WTC11 (cell line): ENCODE results near the gene WBP4. TPM values are rescaled to one million over a fixed set of nuclear protein-coding genes. Genes with fewer than 3 reads are reported as not detected.

Experiments used
- ATAC-seq: fragments of 200-7000 bp; cut with Tn5 transposase; 2 replicates; pipeline ENCODE4 v1.10.0; 2021; ENCODE audit warnings: mild to moderate bottlenecking, moderate library complexity
- CTCF ChIA-PET: fragments of 300-600 bp; sonication (Branson Sonifier 250); formaldehyde crosslinking; loops from one replicate; lab custom pipeline; 2021; ENCODE audit warnings: antibody characterized with exemption; lab: Charles Lee
- POLR2A ChIA-PET: fragments of 350-600 bp; sonication (Branson Sonifier 250); formaldehyde crosslinking; loops from one replicate; lab custom pipeline; 2021; ENCODE audit warnings: antibody characterized with exemption; lab: Charles Lee
- DNase-seq: peaks from one replicate; pipeline ENCODE4 v3.0.0; 2021; ENCODE audit warnings: low spot score
- H3K27ac Mint-ChIP-seq: 2 replicates; pipeline ENCODE4 v1.8.0; 2021; ENCODE audit warnings: mixed read lengths
- H3K27me3 Mint-ChIP-seq: 2 replicates; pipeline ENCODE4 v1.8.0; 2021; ENCODE audit warnings: low read depth, mild to moderate bottlenecking, moderate library complexity, mixed read lengths
- H3K36me3 Mint-ChIP-seq: 2 replicates; pipeline ENCODE4 v1.8.0; 2021; ENCODE audit warnings: mixed read lengths
- H3K4me1 Mint-ChIP-seq: 2 replicates; pipeline ENCODE4 v1.8.0; 2022; ENCODE audit warnings: mixed read lengths
- H3K4me3 Mint-ChIP-seq: 2 replicates; pipeline ENCODE4 v1.8.0; 2021; ENCODE audit warnings: mild to moderate bottlenecking, moderate library complexity, mixed read lengths
- H3K9me3 Mint-ChIP-seq: 2 replicates; pipeline ENCODE4 v1.8.0; 2021; ENCODE audit warnings: mixed read lengths
- ESRRA ChIP-seq: sonication (generic); formaldehyde crosslinking; IDR thresholded peaks from 2 replicates; pipeline ENCODE4 v1.8.1; 2022; ENCODE audit warnings: mild to moderate bottlenecking, missing genetic modification reagents, borderline replicate concordance
- GABPB1 ChIP-seq: sonication (generic); formaldehyde crosslinking; IDR thresholded peaks from 2 replicates; pipeline ENCODE4 v1.8.1; 2023; ENCODE audit warnings: mild to moderate bottlenecking, missing genetic modification reagents
- HMGA2 ChIP-seq: fragments of 250-450 bp; sonication (Bioruptor Pico); IDR thresholded peaks from 2 replicates; pipeline ENCODE4 v1.4.0; 2021; ENCODE audit warnings: mild to moderate bottlenecking, moderate library complexity
- MAX ChIP-seq: sonication (generic); formaldehyde crosslinking; IDR thresholded peaks from 2 replicates; pipeline ENCODE4 v1.8.0; 2022; ENCODE audit warnings: mild to moderate bottlenecking, missing genetic modification reagents
- MYBL2 ChIP-seq: sonication (generic); formaldehyde crosslinking; IDR thresholded peaks from 2 replicates; pipeline ENCODE4 v1.8.1; 2023; ENCODE audit warnings: mild to moderate bottlenecking, moderate library complexity, missing genetic modification reagents
- NFATC4 ChIP-seq: fragments of 250-450 bp; sonication (Bioruptor Pico); IDR thresholded peaks from 2 replicates; pipeline ENCODE4 v1.9.0; 2021; ENCODE audit warnings: mild to moderate bottlenecking
- NFYB ChIP-seq: sonication (generic); formaldehyde crosslinking; conservative IDR thresholded peaks from 2 replicates; pipeline ENCODE4 v1.8.0; 2022; ENCODE audit warnings: low read depth, missing genetic modification reagents
- NR2C2 ChIP-seq: sonication (generic); formaldehyde crosslinking; IDR thresholded peaks from 2 replicates; pipeline ENCODE4 v1.8.0; 2022; ENCODE audit warnings: mild to moderate bottlenecking, missing genetic modification reagents
- RORB ChIP-seq: fragments of 250-450 bp; sonication (Bioruptor Pico); IDR thresholded peaks from 2 replicates; pipeline ENCODE4 v1.9.0; 2021; ENCODE audit warnings: mild to moderate bottlenecking
- SP1 ChIP-seq: sonication (generic); formaldehyde crosslinking; conservative IDR thresholded peaks from 2 replicates; pipeline ENCODE4 v1.8.1; 2022; ENCODE audit warnings: missing genetic modification reagents
- TEAD1 ChIP-seq: sonication (generic); formaldehyde crosslinking; IDR thresholded peaks from 2 replicates; pipeline ENCODE4 v1.8.0; 2022; ENCODE audit warnings: mild to moderate bottlenecking, missing genetic modification reagents
- TEAD4 ChIP-seq: sonication (generic); formaldehyde crosslinking; IDR thresholded peaks from 2 replicates; pipeline ENCODE4 v1.8.0; 2022; ENCODE audit warnings: mild to moderate bottlenecking, missing genetic modification reagents
- TP53 ChIP-seq: sonication (generic); formaldehyde crosslinking; IDR thresholded peaks from 2 replicates; pipeline ENCODE4 v1.8.1; 2023; ENCODE audit warnings: mild to moderate bottlenecking, missing genetic modification reagents
- ZBTB21 ChIP-seq: sonication (generic); formaldehyde crosslinking; IDR thresholded peaks from 2 replicates; pipeline ENCODE4 v1.8.1; 2023; ENCODE audit warnings: mild to moderate bottlenecking, missing genetic modification reagents, borderline replicate concordance
- ZNF232 ChIP-seq: sonication (generic); formaldehyde crosslinking; IDR thresholded peaks from 2 replicates; pipeline ENCODE4 v1.8.0; 2022; ENCODE audit warnings: mild to moderate bottlenecking, missing genetic modification reagents
- ZNF263 ChIP-seq: sonication (generic); formaldehyde crosslinking; IDR thresholded peaks from 2 replicates; pipeline ENCODE4 v1.8.1; 2022; ENCODE audit warnings: low read depth, mild to moderate bottlenecking, moderate library complexity, missing genetic modification reagents
- ZNF416 ChIP-seq: fragments of 250-450 bp; sonication (Bioruptor Pico); IDR thresholded peaks from 2 replicates; pipeline ENCODE4 v1.9.0; 2021; ENCODE audit warnings: mild to moderate bottlenecking, inconsistent platforms
- total RNA-seq: library from RNA; stranded (reverse); gene quantifications from 3 replicates; pipeline ENCODE4 v1.2.3, GENCODE V29; 2021
- TF ChIP-seq, protein P1 (sequence below): sonication (generic); formaldehyde crosslinking; conservative IDR thresholded peaks from 2 replicates; pipeline ENCODE4 v1.8.1; 2022; ENCODE audit warnings: mild to moderate bottlenecking, missing genetic modification reagents
- TF ChIP-seq, protein P2 (sequence below): fragments of 250-450 bp; sonication (Bioruptor Pico); IDR thresholded peaks from 2 replicates; pipeline ENCODE4 v1.9.0; 2021; ENCODE audit warnings: mild to moderate bottlenecking, borderline replicate concordance
- TF ChIP-seq, protein P3 (sequence below): fragments of 250-450 bp; sonication (Bioruptor Pico); IDR thresholded peaks from 2 replicates; pipeline ENCODE4 v1.8.0; 2021; ENCODE audit warnings: mild to moderate bottlenecking
- TF ChIP-seq, protein P4 (sequence below): sonication (generic); formaldehyde crosslinking; IDR thresholded peaks from 2 replicates; pipeline ENCODE4 v1.8.1; 2023; ENCODE audit warnings: mild to moderate bottlenecking, missing genetic modification reagents
- TF ChIP-seq, protein P5 (sequence below): sonication (generic); formaldehyde crosslinking; IDR thresholded peaks from 2 replicates; pipeline ENCODE4 v1.8.0; 2023; ENCODE audit warnings: missing genetic modification reagents

WBP4 gene
- total RNA-seq, 1 experiment from 2014 or later = 9.6 TPM

DNA sequence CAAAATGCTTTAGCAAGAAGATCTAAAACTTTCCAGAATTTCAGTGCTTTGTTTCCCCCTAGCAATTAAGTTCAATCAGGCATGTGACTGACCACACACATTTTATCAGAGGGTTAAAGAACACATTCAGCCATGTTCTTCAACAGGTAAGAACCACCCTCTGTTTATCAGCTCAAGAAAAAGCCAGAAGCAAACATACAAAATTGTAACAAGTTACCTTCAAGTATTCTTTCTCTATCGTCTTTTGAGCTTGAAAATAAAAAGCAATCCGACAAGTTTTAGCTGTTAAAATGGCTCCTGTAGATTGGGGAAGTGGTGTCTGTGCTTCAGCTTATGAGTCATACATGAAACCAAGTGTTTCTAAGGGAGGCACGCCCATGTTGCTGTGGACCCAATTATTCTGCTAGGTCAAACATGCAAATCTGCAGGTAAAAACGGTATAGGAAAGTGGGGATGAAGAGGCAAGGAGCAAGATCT, 42.3 kb upstream of the WBP4 start, which contains the start of gene ELF1:
Gene ELF1 (minus strand): TSS at position 306 of the 477 bp plus-strand sequence. CDS start 37,262 bp downstream, outside the sequence.
- ATAC-seq (no peak; the same call in 1 of the 2 replicates), DNase-seq (no peak)
- no peaks in the 10 kb centered on the region for H3K9me3 Mint-ChIP-seq
- H3K4me1 Mint-ChIP-seq = peaks cover 56% of the 10 kb centered on the region
- ChIA-PET POLR2A (no interaction called here), CTCF (interaction anchor here (0.9 to 1.9 kb wide), 4 partner anchors 36 to 280 kb away, joined by 3 to 9 read pairs (median 4); no protein-coding TSS in a partner anchor)
- H3K4me3 Mint-ChIP-seq = no peak within 1 kb of the TSS
- H3K27me3 Mint-ChIP-seq = no peaks in the 10 kb centered on the region
- H3K27ac Mint-ChIP-seq = peak within 1 kb of the TSS; percentile 82
- H3K36me3 Mint-ChIP-seq = no peaks in the 10 kb centered on the region
- TF ChIP-seq, protein P1, sequence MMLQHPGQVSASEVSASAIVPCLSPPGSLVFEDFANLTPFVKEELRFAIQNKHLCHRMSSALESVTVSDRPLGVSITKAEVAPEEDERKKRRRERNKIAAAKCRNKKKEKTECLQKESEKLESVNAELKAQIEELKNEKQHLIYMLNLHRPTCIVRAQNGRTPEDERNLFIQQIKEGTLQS = no peak
- no peak for TF ChIP-seq GABPB1 (CRISPR knock-in tag)
- TF ChIP-seq ZNF263 (CRISPR knock-in tag) = no peak
- no peak for TF ChIP-seq TP53 (CRISPR knock-in tag)
- TF ChIP-seq NFATC4 (CRISPR knock-in tag) = no peak
- no peak for TF ChIP-seq ZNF232 (CRISPR knock-in tag)
- no peak for TF ChIP-seq SP1
- TF ChIP-seq, protein P2, sequence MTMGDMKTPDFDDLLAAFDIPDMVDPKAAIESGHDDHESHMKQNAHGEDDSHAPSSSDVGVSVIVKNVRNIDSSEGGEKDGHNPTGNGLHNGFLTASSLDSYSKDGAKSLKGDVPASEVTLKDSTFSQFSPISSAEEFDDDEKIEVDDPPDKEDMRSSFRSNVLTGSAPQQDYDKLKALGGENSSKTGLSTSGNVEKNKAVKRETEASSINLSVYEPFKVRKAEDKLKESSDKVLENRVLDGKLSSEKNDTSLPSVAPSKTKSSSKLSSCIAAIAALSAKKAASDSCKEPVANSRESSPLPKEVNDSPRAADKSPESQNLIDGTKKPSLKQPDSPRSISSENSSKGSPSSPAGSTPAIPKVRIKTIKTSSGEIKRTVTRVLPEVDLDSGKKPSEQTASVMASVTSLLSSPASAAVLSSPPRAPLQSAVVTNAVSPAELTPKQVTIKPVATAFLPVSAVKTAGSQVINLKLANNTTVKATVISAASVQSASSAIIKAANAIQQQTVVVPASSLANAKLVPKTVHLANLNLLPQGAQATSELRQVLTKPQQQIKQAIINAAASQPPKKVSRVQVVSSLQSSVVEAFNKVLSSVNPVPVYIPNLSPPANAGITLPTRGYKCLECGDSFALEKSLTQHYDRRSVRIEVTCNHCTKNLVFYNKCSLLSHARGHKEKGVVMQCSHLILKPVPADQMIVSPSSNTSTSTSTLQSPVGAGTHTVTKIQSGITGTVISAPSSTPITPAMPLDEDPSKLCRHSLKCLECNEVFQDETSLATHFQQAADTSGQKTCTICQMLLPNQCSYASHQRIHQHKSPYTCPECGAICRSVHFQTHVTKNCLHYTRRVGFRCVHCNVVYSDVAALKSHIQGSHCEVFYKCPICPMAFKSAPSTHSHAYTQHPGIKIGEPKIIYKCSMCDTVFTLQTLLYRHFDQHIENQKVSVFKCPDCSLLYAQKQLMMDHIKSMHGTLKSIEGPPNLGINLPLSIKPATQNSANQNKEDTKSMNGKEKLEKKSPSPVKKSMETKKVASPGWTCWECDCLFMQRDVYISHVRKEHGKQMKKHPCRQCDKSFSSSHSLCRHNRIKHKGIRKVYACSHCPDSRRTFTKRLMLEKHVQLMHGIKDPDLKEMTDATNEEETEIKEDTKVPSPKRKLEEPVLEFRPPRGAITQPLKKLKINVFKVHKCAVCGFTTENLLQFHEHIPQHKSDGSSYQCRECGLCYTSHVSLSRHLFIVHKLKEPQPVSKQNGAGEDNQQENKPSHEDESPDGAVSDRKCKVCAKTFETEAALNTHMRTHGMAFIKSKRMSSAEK = no peak
- no peak for TF ChIP-seq ZBTB21 (CRISPR knock-in tag)
- TF ChIP-seq, protein P3, sequence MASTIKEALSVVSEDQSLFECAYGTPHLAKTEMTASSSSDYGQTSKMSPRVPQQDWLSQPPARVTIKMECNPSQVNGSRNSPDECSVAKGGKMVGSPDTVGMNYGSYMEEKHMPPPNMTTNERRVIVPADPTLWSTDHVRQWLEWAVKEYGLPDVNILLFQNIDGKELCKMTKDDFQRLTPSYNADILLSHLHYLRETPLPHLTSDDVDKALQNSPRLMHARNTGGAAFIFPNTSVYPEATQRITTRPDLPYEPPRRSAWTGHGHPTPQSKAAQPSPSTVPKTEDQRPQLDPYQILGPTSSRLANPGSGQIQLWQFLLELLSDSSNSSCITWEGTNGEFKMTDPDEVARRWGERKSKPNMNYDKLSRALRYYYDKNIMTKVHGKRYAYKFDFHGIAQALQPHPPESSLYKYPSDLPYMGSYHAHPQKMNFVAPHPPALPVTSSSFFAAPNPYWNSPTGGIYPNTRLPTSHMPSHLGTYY (CRISPR knock-in tag) = no peak
- TF ChIP-seq ESRRA (CRISPR knock-in tag) = no peak
- no peak for TF ChIP-seq MYBL2 (CRISPR knock-in tag)
- TF ChIP-seq ZNF416 = no peak
- TF ChIP-seq RORB (CRISPR knock-in tag) = no peak

GRCh38 chr13:41019578-41020347, 41.5 kb upstream of the WBP4 start:
- POLR2A ChIA-PET = no interaction called here
- H3K27me3 Mint-ChIP-seq = no peaks in the 10 kb centered on the region
- CTCF ChIA-PET = interaction anchor here (0.9 to 1.9 kb wide), 4 partner anchors 36 to 280 kb away, joined by 3 to 9 read pairs (median 4); no protein-coding TSS in a partner anchor
- no peak overlapping the region for H3K4me3 Mint-ChIP-seq
- no peaks in the 10 kb centered on the region for H3K9me3 Mint-ChIP-seq
- ATAC-seq = peak; percentile 30; the same call in 1 of the 2 replicates
- H3K4me1 Mint-ChIP-seq = peaks cover 50% of the 10 kb centered on the region
- H3K27ac Mint-ChIP-seq = no peak overlapping the region
- H3K36me3 Mint-ChIP-seq = no peaks in the 10 kb centered on the region
- DNase-seq = no peak
- TF ChIP-seq, protein P4, sequence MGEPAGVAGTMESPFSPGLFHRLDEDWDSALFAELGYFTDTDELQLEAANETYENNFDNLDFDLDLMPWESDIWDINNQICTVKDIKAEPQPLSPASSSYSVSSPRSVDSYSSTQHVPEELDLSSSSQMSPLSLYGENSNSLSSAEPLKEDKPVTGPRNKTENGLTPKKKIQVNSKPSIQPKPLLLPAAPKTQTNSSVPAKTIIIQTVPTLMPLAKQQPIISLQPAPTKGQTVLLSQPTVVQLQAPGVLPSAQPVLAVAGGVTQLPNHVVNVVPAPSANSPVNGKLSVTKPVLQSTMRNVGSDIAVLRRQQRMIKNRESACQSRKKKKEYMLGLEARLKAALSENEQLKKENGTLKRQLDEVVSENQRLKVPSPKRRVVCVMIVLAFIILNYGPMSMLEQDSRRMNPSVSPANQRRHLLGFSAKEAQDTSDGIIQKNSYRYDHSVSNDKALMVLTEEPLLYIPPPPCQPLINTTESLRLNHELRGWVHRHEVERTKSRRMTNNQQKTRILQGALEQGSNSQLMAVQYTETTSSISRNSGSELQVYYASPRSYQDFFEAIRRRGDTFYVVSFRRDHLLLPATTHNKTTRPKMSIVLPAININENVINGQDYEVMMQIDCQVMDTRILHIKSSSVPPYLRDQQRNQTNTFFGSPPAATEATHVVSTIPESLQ (CRISPR knock-in tag) = no peak
- TF ChIP-seq TEAD4 (CRISPR knock-in tag) (no peak), NFYB (CRISPR knock-in tag) (no peak), ESRRA (CRISPR knock-in tag) (no peak), TEAD1 (CRISPR knock-in tag) (no peak), NR2C2 (no peak), MAX (CRISPR knock-in tag) (no peak), HMGA2 (no peak), SP1 (no peak)
- TF ChIP-seq, protein P5, sequence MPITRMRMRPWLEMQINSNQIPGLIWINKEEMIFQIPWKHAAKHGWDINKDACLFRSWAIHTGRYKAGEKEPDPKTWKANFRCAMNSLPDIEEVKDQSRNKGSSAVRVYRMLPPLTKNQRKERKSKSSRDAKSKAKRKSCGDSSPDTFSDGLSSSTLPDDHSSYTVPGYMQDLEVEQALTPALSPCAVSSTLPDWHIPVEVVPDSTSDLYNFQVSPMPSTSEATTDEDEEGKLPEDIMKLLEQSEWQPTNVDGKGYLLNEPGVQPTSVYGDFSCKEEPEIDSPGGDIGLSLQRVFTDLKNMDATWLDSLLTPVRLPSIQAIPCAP = no peak
- TF ChIP-seq, protein P1 = no peak
